ENCODE measurements around the gene DUSP2. TPM values are rescaled to one million over a fixed set of nuclear protein-coding genes. Genes with fewer than 3 reads are reported as not detected.

DUSP2 gene
- total RNA-seq, 2 donors from 2014 or later = 6.0 to 9.2 TPM

GRCh38 chr2:96159084-96159830 lies 14.0 kb upstream of the DUSP2 start:
- no peak overlapping the region for H3K27ac ChIP-seq
- WGBS, 2 donors = 66 to 71% methylated on average over 17 of the region's 17 CpGs
- H3K36me3 ChIP-seq (replicated peaks in 1 of 2; ENCODE audit: insufficient read depth in 1 of 2, low read depth in 2 of 2) = no peaks in the 10 kb centered on the region
- no peaks in the 10 kb centered on the region for H3K9me3 ChIP-seq
- H3K4me1 ChIP-seq = no peaks in the 10 kb centered on the region
- H3K27me3 ChIP-seq = no peaks in the 10 kb centered on the region
- intact Hi-C loops (cut with DNase I) = no loop called here
- no peak overlapping the region for H3K4me3 ChIP-seq
- ATAC-seq (no peak), DNase-seq (peak in 2 of 4 donors; percentile 20 to 25)
- TF ChIP-seq POLR2A (IDR thresholded peaks at IDR 0.05) = no peak
- TF ChIP-seq CTCF (IDR thresholded peaks at IDR 0.05) = no peak

GRCh38 chr2:96158554-96158940 lies 13.3 kb upstream of the DUSP2 start:
- ATAC-seq (no peak), DNase-seq (no peak)
- H3K4me3 ChIP-seq = no peak overlapping the region
- TF ChIP-seq CTCF (IDR thresholded peaks at IDR 0.05) (no peak), POLR2A (IDR thresholded peaks at IDR 0.05) (no peak)
- no peak overlapping the region for H3K27ac ChIP-seq
- H3K36me3 ChIP-seq (replicated peaks in 1 of 2; ENCODE audit: insufficient read depth in 1 of 2, low read depth in 2 of 2) = no peaks in the 10 kb centered on the region
- intact Hi-C loops (cut with DNase I) = no loop called here
- H3K9me3 ChIP-seq = no peaks in the 10 kb centered on the region
- no peaks in the 10 kb centered on the region for H3K4me1 ChIP-seq
- no peaks in the 10 kb centered on the region for H3K27me3 ChIP-seq
- 94 to 98% methylated on average over 7 to 14 of the region's 14 CpGs for WGBS, 2 donors

- TF ChIP-seq CTCF (IDR thresholded peaks at IDR 0.05) (no peak), POLR2A (IDR thresholded peaks at IDR 0.05) (no peak)
- ATAC-seq (no peak), DNase-seq (peak in 1 of 4 donors; percentile 13)
- intact Hi-C loops (cut with DNase I) = no loop called here
- Histone ChIP-seq H3K27ac (no peak overlapping the region), H3K36me3 (replicated peaks in 1 of 2; ENCODE audit: insufficient read depth in 1 of 2, low read depth in 2 of 2) (no peaks in the 10 kb centered on the region), H3K27me3 (no peaks in the 10 kb centered on the region), H3K9me3 (no peaks in the 10 kb centered on the region), H3K4me1 (no peaks in the 10 kb centered on the region), H3K4me3 (no peak overlapping the region)
- 75 to 87% methylated on average over 4 to 17 of the region's 19 CpGs for WGBS, 2 donors
Measured at GRCh38 chr2:96157649-96158553, 12.7 kb upstream of the DUSP2 start.

- no peak for ATAC-seq
- TF ChIP-seq CTCF (IDR thresholded peaks at IDR 0.05) (no peak), POLR2A (IDR thresholded peaks at IDR 0.05) (no peak)
- H3K9me3 ChIP-seq = no peaks in the 10 kb centered on the region
- 86 to 93% methylated on average over 1 to 5 of the region's 5 CpGs for WGBS, 2 donors
- no peak overlapping the region for H3K4me3 ChIP-seq
- no peak for DNase-seq
- no peaks in the 10 kb centered on the region for H3K27me3 ChIP-seq
- intact Hi-C loops (cut with DNase I) = no loop called here
- no peaks in the 10 kb centered on the region for H3K36me3 ChIP-seq (replicated peaks in 1 of 2; ENCODE audit: insufficient read depth in 1 of 2, low read depth in 2 of 2)
- no peaks in the 10 kb centered on the region for H3K4me1 ChIP-seq
- H3K27ac ChIP-seq = no peak overlapping the region
Measured at GRCh38 chr2:96156926-96157648, 11.8 kb upstream of the DUSP2 start.

Data from body of pancreas (tissue), 4 donors.